Astrocyte (in vitro differentiated cells and primary cell): ENCODE data around the gene TRERF1. TPM values are rescaled to one million over a fixed set of nuclear protein-coding genes. Genes with fewer than 3 reads are reported as not detected.

Experiments used
- DNase-seq: peaks from one replicate; pipeline ENCODE4 v3.0.0-alpha.2; 2010; ENCODE audit warnings: low read depth
- FAIRE-seq: peaks from 2 replicates; lab custom pipeline; 2011; peaks lifted over from hg19 to GRCh38; lab: Jason Lieb, UNC
- H2AFZ ChIP-seq: 2 replicates; pipeline ENCODE4 v1.6.0; 2012; ENCODE audit warnings: low read depth, low read length, inconsistent platforms
- H3K27ac ChIP-seq: 2 replicates; pipeline ENCODE4 v1.5.1; 2011; ENCODE audit warnings: low read depth, low read length, inconsistent platforms
- H3K27me3 ChIP-seq: 2 replicates; pipeline ENCODE4 v1.6.0; 2011; ENCODE audit warnings: low read length, inconsistent platforms; ENCODE audit not compliant: insufficient read depth
- H3K36me3 ChIP-seq: 2 replicates; pipeline ENCODE4 v1.5.1; 2011; ENCODE audit warnings: low read length, inconsistent platforms; ENCODE audit not compliant: insufficient read depth
- H3K4me1 ChIP-seq: 2 replicates; pipeline ENCODE4 v1.5.1; 2011; ENCODE audit warnings: low read length, inconsistent platforms; ENCODE audit not compliant: insufficient read depth
- H3K4me2 ChIP-seq: 2 replicates; pipeline ENCODE4 v1.6.0; 2012; ENCODE audit warnings: low read length, inconsistent platforms
- H3K4me3 ChIP-seq: 2 replicates; pipeline ENCODE4 v1.5.1; 2011; ENCODE audit warnings: low read depth, mild to moderate bottlenecking, low read length, inconsistent platforms; ENCODE audit not compliant: insufficient read depth
- H3K79me2 ChIP-seq: 2 replicates; pipeline ENCODE4 v1.6.0; 2012; ENCODE audit warnings: mild to moderate bottlenecking, low read length, inconsistent platforms; ENCODE audit not compliant: insufficient read depth
- H3K9ac ChIP-seq: 2 replicates; pipeline ENCODE4 v1.6.0; 2012; ENCODE audit warnings: mild to moderate bottlenecking, low read length, inconsistent platforms
- H3K9me3 ChIP-seq: 2 replicates; pipeline ENCODE4 v1.5.1; 2012; ENCODE audit warnings: low read depth, mild to moderate bottlenecking, low read length, inconsistent platforms; ENCODE audit not compliant: insufficient read depth
- H4K20me1 ChIP-seq: 2 replicates; pipeline ENCODE4 v1.6.0; 2012; ENCODE audit warnings: low read length, inconsistent platforms; ENCODE audit not compliant: insufficient read depth
- H3K27ac Mint-ChIP-seq: one replicate; pipeline ENCODE4 v1.8.0; 2021; ENCODE audit warnings: mild to moderate bottlenecking, mixed read lengths; ENCODE audit not compliant: unreplicated experiment
- H3K27me3 Mint-ChIP-seq: one replicate; pipeline ENCODE4 v1.8.0; 2021; ENCODE audit warnings: low read depth, mixed read lengths; ENCODE audit not compliant: unreplicated experiment
- H3K36me3 Mint-ChIP-seq: one replicate; pipeline ENCODE4 v1.8.0; 2021; ENCODE audit warnings: low read depth, mixed read lengths; ENCODE audit not compliant: unreplicated experiment
- H3K4me1 Mint-ChIP-seq: one replicate; pipeline ENCODE4 v1.8.0; 2021; ENCODE audit warnings: low read depth, mixed read lengths; ENCODE audit not compliant: unreplicated experiment
- H3K4me3 Mint-ChIP-seq: one replicate; pipeline ENCODE4 v1.8.0; 2021; ENCODE audit warnings: mild to moderate bottlenecking, moderate library complexity, mixed read lengths; ENCODE audit not compliant: unreplicated experiment
- H3K9me3 Mint-ChIP-seq: one replicate; pipeline ENCODE4 v1.8.0; 2021; ENCODE audit warnings: mild to moderate bottlenecking, mixed read lengths; ENCODE audit not compliant: unreplicated experiment
- EZH2 ChIP-seq: IDR thresholded peaks from 2 replicates; pipeline ENCODE4 v1.6.1; 2012; ENCODE audit warnings: mild to moderate bottlenecking, low read length, inconsistent platforms; ENCODE audit not compliant: insufficient read depth
- total RNA-seq: library from RNA; stranded (reverse); gene quantifications from 2 replicates; pipeline ENCODE4 v1.2.1, GENCODE V29; 2021
- TF ChIP-seq, protein P1 (sequence below): IDR thresholded peaks from 2 replicates; pipeline ENCODE4 v1.5.1; 2011; ENCODE audit warnings: low read depth, mild to moderate bottlenecking, inconsistent platforms, low read length, moderate library complexity; ENCODE audit not compliant: insufficient read depth

The TRERF1 gene
- total RNA-seq, 1 donor from 2014 or later, result 8.6 TPM

DNA sequence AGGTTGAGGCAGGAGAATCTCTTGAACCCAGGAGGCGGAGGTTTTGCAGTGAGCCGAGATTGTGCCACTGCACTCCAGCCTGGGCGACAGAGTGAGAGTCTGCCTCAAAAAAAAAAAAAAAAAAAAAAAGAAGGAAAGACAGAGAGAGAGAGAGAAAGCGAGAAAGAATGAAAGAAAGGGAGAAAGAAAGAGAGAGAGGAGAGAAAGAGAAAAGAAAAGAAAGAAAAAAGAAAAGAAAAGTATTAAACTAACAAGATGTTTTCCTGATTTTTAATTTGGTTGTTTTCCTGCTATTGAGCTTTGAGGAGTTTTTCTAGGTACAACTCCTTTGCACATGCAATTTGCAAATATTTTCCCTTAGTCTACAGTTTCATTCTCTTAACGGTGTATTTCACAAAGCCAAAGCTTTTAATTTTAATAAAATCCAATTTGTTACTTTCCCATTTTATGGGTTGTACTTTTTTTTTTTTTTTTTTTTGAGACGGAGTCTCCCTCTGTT, 10.8 kb upstream of the TRERF1 start:
- no peak overlapping the region for H3K27ac ChIP-seq
- no peaks in the 10 kb centered on the region for H3K79me2 ChIP-seq
- no peak overlapping the region for H3K4me3 ChIP-seq
- H3K27me3 Mint-ChIP-seq, result no peaks in the 10 kb centered on the region
- H3K9ac ChIP-seq, result no peak overlapping the region
- no peaks in the 10 kb centered on the region for H3K4me1 ChIP-seq
- no peaks in the 10 kb centered on the region for H3K27me3 ChIP-seq
- no peaks in the 10 kb centered on the region for H3K9me3 ChIP-seq
- peaks cover 12% of the 10 kb centered on the region for H3K4me1 Mint-ChIP-seq
- no peak overlapping the region for H3K4me3 Mint-ChIP-seq
- no peak overlapping the region for H3K27ac Mint-ChIP-seq
- H2AFZ ChIP-seq, result no peak overlapping the region
- no peak for DNase-seq
- H3K36me3 Mint-ChIP-seq, result no peaks in the 10 kb centered on the region
- peaks cover 3% of the 10 kb centered on the region for H3K9me3 Mint-ChIP-seq
- TF ChIP-seq, protein P1, sequence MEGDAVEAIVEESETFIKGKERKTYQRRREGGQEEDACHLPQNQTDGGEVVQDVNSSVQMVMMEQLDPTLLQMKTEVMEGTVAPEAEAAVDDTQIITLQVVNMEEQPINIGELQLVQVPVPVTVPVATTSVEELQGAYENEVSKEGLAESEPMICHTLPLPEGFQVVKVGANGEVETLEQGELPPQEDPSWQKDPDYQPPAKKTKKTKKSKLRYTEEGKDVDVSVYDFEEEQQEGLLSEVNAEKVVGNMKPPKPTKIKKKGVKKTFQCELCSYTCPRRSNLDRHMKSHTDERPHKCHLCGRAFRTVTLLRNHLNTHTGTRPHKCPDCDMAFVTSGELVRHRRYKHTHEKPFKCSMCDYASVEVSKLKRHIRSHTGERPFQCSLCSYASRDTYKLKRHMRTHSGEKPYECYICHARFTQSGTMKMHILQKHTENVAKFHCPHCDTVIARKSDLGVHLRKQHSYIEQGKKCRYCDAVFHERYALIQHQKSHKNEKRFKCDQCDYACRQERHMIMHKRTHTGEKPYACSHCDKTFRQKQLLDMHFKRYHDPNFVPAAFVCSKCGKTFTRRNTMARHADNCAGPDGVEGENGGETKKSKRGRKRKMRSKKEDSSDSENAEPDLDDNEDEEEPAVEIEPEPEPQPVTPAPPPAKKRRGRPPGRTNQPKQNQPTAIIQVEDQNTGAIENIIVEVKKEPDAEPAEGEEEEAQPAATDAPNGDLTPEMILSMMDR, result no peak
- no peak for TF ChIP-seq EZH2
- no peaks in the 10 kb centered on the region for H4K20me1 ChIP-seq
- no peak overlapping the region for H3K4me2 ChIP-seq
- no peaks in the 10 kb centered on the region for H3K36me3 ChIP-seq
- FAIRE-seq, result no peak

DNA sequence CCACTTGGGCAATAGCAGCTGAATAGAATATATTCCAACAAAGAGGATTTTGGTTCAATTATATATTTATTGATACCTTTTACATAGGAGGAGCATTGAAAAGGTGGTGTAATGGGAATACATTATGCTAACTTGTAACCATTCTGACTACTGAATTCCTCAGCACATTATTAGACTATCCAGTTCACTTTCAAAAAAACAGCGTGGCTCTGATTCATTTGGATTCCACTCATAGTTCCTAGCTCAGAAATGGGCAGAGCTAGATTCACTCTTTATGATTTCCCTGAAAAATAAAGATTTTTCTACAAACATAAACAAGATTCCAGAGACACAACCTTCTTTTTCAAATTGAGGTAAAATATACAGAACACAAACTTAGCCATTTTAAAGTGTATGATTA, 9.2 kb upstream of the TRERF1 start:
- no peak overlapping the region for H3K4me3 Mint-ChIP-seq
- DNase-seq (peak; percentile 35), FAIRE-seq (peak; percentile 41)
- no peaks in the 10 kb centered on the region for H3K27me3 Mint-ChIP-seq
- TF ChIP-seq, protein P1, result no peak
- no peak for TF ChIP-seq EZH2
- H3K4me2 ChIP-seq, result no peak overlapping the region
- H3K27ac Mint-ChIP-seq, result peak overlapping the region; percentile 6
- H3K27me3 ChIP-seq, result no peaks in the 10 kb centered on the region
- H3K9ac ChIP-seq, result no peak overlapping the region
- H3K4me1 Mint-ChIP-seq, result peaks cover 12% of the 10 kb centered on the region
- H3K79me2 ChIP-seq, result no peaks in the 10 kb centered on the region
- H3K9me3 ChIP-seq, result no peaks in the 10 kb centered on the region
- H3K9me3 Mint-ChIP-seq, result peaks cover 3% of the 10 kb centered on the region
- H3K27ac ChIP-seq, result no peak overlapping the region
- H4K20me1 ChIP-seq, result no peaks in the 10 kb centered on the region
- no peak overlapping the region for H2AFZ ChIP-seq
- no peaks in the 10 kb centered on the region for H3K36me3 ChIP-seq
- H3K4me3 ChIP-seq, result no peak overlapping the region
- H3K4me1 ChIP-seq, result no peaks in the 10 kb centered on the region
- no peaks in the 10 kb centered on the region for H3K36me3 Mint-ChIP-seq

- peaks cover under 1% of the 10 kb centered on the region for H3K9me3 Mint-ChIP-seq
- H3K36me3 Mint-ChIP-seq, result no peaks in the 10 kb centered on the region
- TF ChIP-seq EZH2, result no peak
- TF ChIP-seq, protein P1, result no peak
- H3K27ac ChIP-seq, result no peak overlapping the region
- H3K4me3 ChIP-seq, result no peak overlapping the region
- FAIRE-seq, result no peak
- no peak overlapping the region for H3K9ac ChIP-seq
- H3K4me2 ChIP-seq, result no peak overlapping the region
- H3K36me3 ChIP-seq, result no peaks in the 10 kb centered on the region
- no peaks in the 10 kb centered on the region for H4K20me1 ChIP-seq
- no peaks in the 10 kb centered on the region for H3K79me2 ChIP-seq
- H2AFZ ChIP-seq, result no peak overlapping the region
- no peak overlapping the region for H3K4me3 Mint-ChIP-seq
- no peaks in the 10 kb centered on the region for H3K27me3 Mint-ChIP-seq
- no peak for DNase-seq
- H3K27ac Mint-ChIP-seq, result no peak overlapping the region
- H3K27me3 ChIP-seq, result no peaks in the 10 kb centered on the region
- H3K4me1 Mint-ChIP-seq, result peaks cover 12% of the 10 kb centered on the region
- H3K4me1 ChIP-seq, result no peaks in the 10 kb centered on the region
- H3K9me3 ChIP-seq, result no peaks in the 10 kb centered on the region
These were observed 8.2 kb upstream of the TRERF1 start for GRCh38 chr6:42459888-42460287.
